Erythroblast (primary cell): Measurements from ENCODE around the gene RPL31.
A peak's percentile ranks its signal among the peaks of the same experiment; 100 is the strongest.

Source experiments
- DNase-seq, 2 experiments: peaks; one replicate each; lab custom pipeline; 2025; lab: John Stamatoyannopoulos, UW
- GATA1 ChIP-seq: IDR thresholded peaks from 2 replicates; pipeline ENCODE4 v1.6.1; 2011; ENCODE audit warnings: low read depth, mild to moderate bottlenecking, control low read depth, low read length, moderate library complexity
- POLR2A ChIP-seq: IDR thresholded peaks from 2 replicates; pipeline ENCODE4 v1.6.1; 2011; ENCODE audit warnings: mild to moderate bottlenecking, low read length

The RPL31 gene

DNA sequence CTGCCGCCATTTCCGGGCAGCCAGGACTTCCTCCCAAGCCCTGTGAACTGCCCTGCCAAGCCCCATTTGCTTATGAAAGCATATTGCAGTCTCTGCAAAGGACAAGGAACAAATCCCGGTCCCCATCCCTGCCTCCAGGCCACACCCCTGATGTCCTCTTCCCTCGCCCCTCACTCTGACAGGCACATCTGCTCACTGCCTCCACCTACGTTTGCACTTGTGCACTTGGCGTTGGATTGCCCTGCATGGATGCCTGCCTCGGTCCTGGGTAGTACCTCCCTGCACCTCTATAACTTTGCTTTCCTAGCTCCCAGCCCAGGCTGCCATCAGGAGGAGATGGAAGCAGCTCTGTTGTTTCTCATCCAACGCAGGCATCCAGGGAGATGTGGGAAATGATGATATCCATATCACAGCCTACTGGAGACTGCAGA is 19.6 kb upstream of the RPL31 start:
- DNase-seq, result no peak
- no peak for TF ChIP-seq GATA1
- TF ChIP-seq POLR2A, result no peak

DNA sequence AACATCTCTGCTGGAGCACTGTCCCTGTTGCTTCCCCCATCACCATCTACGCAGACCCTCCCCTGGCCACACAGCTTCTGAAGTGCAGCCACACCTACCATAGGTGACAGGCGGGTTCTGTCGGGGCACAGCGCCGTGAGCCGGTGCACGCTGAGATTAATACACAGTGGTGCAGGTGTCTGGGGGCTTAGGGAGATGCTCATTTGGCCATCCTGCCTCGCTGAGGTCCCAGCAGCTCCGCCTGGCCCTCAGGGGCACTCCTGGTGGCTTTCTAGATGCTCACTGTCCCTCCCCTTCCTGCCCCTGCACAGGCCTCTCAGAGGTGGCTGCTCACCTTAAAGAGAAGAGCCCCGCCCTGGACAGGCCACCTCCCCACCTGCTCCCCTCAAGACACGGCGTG is 18.9 kb upstream of the RPL31 start:
- TF ChIP-seq POLR2A (no peak), GATA1 (no peak)
- no peak for DNase-seq

- TF ChIP-seq POLR2A (no peak), GATA1 (no peak)
- DNase-seq, result no peak
These were observed 18.3 kb upstream of the RPL31 start for GRCh38 chr2:100983684-100984310.

DNA sequence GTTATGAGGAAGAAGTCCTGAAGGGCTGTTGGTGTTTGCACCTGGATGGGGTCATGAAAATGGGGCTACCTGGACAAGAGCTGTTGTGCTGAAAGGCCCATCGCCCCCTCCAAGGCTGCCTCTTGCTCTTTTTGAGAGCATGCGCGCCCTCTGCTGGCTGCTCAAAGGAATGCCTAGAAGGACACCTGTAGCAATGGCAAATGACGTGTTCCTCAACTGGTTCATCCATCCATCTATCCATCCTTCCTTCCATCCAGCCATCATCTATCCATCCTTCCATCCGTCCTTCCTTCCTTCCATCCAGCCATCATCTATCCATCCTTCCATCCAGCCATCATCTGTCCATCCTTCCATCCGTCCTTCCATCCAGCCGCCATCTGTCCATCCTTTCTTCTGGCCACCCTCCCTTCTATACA is 17.2 kb upstream of the RPL31 start:
- peak; percentile 71 to 86 for DNase-seq
- TF ChIP-seq POLR2A (no peak), GATA1 (no peak)

GRCh38 chr2:100986157-100986556 is 15.9 kb upstream of the RPL31 start:
- no peak for DNase-seq
- no peak for TF ChIP-seq GATA1
- TF ChIP-seq POLR2A, result no peak

DNA sequence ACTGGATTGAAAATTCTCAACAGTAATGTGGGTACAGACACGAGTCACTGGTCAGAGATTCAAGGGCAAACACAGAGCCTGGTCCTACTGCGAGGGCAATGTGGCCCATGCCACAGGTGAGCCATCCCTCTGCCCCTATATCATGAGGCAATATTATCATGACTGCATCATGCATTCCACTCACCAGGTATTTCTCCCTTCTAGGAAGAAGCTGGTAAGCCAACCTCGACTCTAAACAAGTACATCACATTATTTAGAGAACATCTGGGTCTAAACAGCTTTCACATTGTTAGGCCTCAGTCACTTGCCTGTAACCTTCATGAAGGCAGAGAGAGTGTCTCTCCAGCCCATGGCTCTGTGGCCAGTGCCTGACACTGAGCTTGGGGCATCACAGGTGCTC is 14.6 kb upstream of the RPL31 start:
- TF ChIP-seq GATA1, result no peak
- TF ChIP-seq POLR2A, result no peak
- DNase-seq, result no peak

DNA sequence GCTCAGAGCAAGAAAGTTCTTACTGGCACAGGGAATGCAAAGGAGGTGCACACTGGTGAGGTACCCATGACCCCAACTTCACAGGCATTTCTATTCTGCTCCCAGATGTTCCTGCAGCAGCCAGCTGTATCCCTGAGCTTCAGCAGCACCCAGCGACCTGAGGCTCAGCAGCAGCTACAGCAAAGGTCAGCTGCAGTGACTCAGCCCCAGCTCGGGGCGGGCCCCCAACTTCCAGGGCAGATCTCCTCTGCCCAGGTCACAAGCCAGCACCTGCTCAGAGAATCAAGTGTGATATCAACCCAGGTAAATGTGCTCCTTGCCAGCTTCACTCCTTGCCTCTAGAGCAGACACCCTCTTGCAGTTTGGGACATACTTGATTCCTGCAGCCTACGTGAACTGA is 14.1 kb upstream of the RPL31 start:
- no peak for DNase-seq

DNA sequence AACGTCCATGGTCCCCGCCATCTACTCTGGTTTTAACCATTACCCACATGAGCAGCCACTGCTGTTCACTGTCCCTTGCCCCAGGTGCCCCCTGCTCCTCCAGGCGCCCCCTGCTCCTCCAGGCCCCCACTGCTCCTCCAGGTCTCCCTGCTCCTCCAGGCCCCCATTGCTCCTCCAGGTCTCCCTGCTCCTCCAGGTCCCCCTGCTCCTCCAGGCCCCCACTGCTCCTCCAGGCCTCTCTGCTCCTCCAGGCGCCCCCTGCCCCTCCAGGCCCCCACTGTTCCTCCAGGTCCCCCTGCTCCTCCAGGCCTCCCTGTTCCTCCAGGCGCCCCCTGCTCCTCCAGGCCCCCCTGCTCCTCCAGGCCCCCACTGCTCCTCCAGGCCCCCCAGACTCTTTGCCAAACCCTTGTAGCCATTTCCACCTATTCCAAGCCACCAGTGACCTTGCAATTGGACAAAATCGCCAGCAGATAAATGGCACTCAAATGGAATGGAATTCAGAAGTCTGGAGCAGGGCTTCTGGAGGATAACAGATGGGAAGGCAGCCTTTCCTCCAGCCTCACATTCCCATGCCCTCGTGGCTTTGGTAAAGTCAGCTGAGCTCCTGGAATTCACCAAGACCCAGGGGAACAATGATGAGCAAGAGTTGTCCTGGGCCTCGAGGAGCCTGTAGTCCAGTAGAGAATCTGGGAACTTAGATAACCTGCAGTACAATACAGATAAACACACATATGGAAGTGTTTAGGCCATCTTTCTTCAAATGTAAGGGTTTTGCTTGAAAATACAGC is 13.3 kb upstream of the RPL31 start:
- TF ChIP-seq GATA1 (no peak), POLR2A (no peak)
- DNase-seq, result no peak

More for the DNA sequence above, 14.1 kb upstream of the RPL31 start:
- TF ChIP-seq GATA1 (no peak), POLR2A (no peak)

GRCh38 chr2:100989666-100990065 is 12.4 kb upstream of the RPL31 start:
- TF ChIP-seq GATA1, result no peak
- no peak for TF ChIP-seq POLR2A

DNA sequence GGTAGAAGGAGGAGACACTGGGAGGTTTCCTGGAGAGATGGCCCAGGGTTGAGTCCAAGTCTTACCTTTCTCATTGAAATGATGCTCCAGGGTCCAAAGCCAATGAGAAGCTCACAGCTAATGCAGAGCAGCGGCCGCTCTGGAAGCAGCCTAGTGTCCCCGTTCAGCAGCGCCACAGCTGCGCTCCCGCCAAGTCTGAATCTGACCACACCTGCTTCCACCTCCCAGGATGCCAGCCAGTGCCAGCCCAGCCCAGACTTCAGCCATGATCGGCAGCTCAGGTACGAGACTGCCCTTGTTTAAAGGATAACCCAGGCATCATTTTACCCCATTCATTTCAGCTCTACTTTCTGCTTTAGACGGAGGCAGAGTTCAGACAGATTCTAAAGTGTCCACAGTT is 11.9 kb upstream of the RPL31 start:
- DNase-seq, result no peak
- TF ChIP-seq GATA1 (no peak), POLR2A (no peak)

More at GRCh38 chr2:100989666-100990065, 12.4 kb upstream of the RPL31 start:
- no peak for DNase-seq

DNA sequence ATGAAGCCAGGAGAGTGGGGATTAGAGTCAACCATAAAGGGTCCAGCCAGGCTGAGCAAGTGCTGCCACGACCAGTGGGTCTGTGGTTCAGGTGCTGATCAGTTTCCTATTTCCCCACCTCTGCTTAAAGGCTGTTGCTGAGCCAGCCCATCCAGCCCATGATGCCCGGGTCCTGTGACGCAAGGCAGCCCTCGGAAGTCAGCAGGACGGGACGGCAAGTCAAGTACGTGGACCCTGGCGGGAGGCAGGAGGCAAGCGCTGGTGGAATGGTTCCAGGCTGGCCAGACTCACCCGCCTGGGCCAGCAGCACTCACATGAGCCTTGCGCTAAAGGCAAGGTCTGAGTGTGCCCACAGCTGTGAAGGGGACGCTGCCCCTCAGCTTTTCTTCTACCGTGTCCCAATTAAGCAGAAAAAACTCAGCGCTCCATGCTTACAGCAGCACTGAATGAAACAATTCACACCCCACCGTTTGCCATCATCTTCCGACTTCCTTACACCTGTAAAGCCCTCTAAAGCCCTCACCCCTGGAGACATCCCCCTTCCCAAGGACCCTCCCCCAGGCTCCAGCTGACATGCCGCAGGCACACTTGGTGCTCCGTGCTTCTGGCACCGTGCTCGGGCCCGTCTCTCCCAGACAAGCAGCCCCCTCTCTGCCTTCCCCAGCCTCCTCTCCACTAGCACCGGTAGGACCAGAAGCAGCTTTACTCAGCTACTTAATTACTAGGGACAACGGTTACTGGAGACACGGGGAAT is 11.3 kb upstream of the RPL31 start:
- no peak for TF ChIP-seq POLR2A
- no peak for TF ChIP-seq GATA1

GRCh38 chr2:100991404-100991773 is 10.7 kb upstream of the RPL31 start:
- TF ChIP-seq GATA1 (no peak), POLR2A (no peak)
- DNase-seq, result no peak

More for the DNA sequence above, 11.3 kb upstream of the RPL31 start:
- no peak for DNase-seq

DNA sequence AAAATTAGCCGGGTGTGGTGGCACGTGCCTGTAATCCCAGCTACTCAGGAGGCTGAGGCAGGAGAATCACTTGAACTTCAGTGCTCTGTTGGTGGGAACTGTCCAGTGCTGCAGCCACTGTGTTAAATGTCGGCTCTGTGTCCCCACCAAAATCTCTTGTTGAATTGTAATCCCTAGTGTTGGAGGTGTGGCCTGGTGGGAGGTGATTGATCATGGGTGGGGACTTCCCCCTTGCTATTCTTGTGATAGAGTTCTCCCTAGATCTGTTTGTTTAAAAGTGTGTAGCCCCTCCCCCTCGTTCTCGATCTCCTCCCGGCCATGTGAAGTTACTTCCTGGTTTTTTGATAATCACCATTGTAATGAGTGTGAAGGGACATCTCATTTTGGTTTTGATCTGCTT is 9.8 kb upstream of the RPL31 start:
- DNase-seq, result no peak
- TF ChIP-seq GATA1, result no peak
- no peak for TF ChIP-seq POLR2A

DNA sequence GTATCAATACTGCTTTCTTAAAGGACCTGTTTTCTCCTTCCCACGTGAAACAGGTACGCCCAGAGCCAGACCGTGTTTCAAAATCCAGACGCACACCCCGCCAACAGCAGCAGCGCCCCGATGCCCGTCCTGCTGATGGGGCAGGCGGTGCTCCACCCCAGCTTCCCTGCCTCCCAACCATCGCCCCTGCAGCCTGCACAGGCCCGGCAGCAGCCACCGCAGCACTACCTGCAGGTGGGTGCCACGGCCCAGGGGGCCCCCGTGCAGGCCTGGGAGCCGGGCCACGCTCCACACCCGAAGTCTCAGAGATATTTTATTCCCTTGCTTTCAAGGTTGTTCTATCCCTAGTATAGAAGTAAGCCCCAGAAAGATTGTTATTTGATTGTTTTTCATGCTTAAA is 8.8 kb upstream of the RPL31 start:
- no peak for TF ChIP-seq GATA1
- TF ChIP-seq POLR2A, result no peak
- no peak for DNase-seq
